AG09319 (cell line): ENCODE measurements around the gene OR52B2.

Experiments used
- DNase-seq: peaks from one replicate; pipeline ENCODE4 v3.0.0-alpha.2; 2010; ENCODE audit warnings: low read depth; ENCODE audit errors: extremely low read depth
- CTCF ChIP-seq: IDR thresholded peaks from 2 replicates; pipeline ENCODE4 v1.5.1; 2011; ENCODE audit warnings: low read depth, mild to moderate bottlenecking, inconsistent platforms, low read length, moderate library complexity

Gene OR52B2

GRCh38 chr11:6206456-6207180 is 36.5 kb upstream of the OR52B2 start:
- no peak for DNase-seq
- TF ChIP-seq CTCF = no peak

- TF ChIP-seq CTCF = no peak
- DNase-seq = no peak
Observed at GRCh38 chr11:6205366-6205765, 35.2 kb upstream of the OR52B2 start, which contains the start of gene C11orf42. TSS of gene C11orf42 (plus strand) at chr11:6205557. CDS start at chr11:6205616, 59 bp downstream.

- TF ChIP-seq CTCF = no peak
- DNase-seq = no peak
Observed at GRCh38 chr11:6204706-6205105, 34.6 kb upstream of the OR52B2 start.

GRCh38 chr11:6203327-6203726 is 33.2 kb upstream of the OR52B2 start:
- TF ChIP-seq CTCF = no peak
- no peak for DNase-seq

- DNase-seq = no peak
- TF ChIP-seq CTCF = no peak
Observed at GRCh38 chr11:6202041-6202440, 31.9 kb upstream of the OR52B2 start.

- no peak for TF ChIP-seq CTCF
- DNase-seq = no peak
Observed at GRCh38 chr11:6201481-6201880, 31.4 kb upstream of the OR52B2 start.

- no peak for DNase-seq
- TF ChIP-seq CTCF = no peak
Observed at GRCh38 chr11:6200975-6201374, 30.8 kb upstream of the OR52B2 start.
